ENCODE data around the gene DCTN5. TPM values are rescaled to one million over a fixed set of nuclear protein-coding genes. Genes with fewer than 3 reads are reported as not detected.

DCTN5 gene
- total and polyA plus RNA-seq, 2 of the 13 experiments (the other 11 are each of a cell fraction or from before 2014, with no cell fraction given), result 105 to 207 TPM

- TF ChIP-seq CSRNP1 (CRISPR knock-in tag; IDR thresholded peaks at IDR 0.05), result peak; percentile 90
- TF ChIP-seq REPIN1 (CRISPR knock-in tag; IDR thresholded peaks at IDR 0.05; ENCODE audit: borderline replicate concordance, low read depth), result peak; percentile 87
- no peak for TF ChIP-seq NFIB (CRISPR knock-in tag; IDR thresholded peaks at IDR 0.05; ENCODE audit: borderline replicate concordance)
- 0 out of 2 replicates have a peak, but pooled peaks have one; percentile 18 for TF ChIP-seq ZNF280D (CRISPR knock-in tag; IDR thresholded peaks at IDR 0.05)
- TF ChIP-seq MAFK (conservative IDR thresholded peaks at IDR 0.05 in 1 of 2, IDR thresholded peaks at IDR 0.05 in 1 of 2; ENCODE audit: low read length in 2 of 2), result no peak
- TF ChIP-seq TBL1XR1 (IDR thresholded peaks at IDR 0.05; ENCODE audit: borderline replicate concordance, low read length, partially characterized antibody), result no peak
- no peak for TF ChIP-seq SETDB1 (CRISPR knock-in tag; IDR thresholded peaks at IDR 0.05; ENCODE audit: borderline replicate concordance)
- no peak for TF ChIP-seq ZNF75D (CRISPR knock-in tag; IDR thresholded peaks at IDR 0.05; ENCODE audit: borderline replicate concordance)
- TF ChIP-seq CBX1 (IDR thresholded peaks at IDR 0.05; ENCODE audit: low read depth), result no peak
- no peak for TF ChIP-seq ZNF737 (CRISPR knock-in tag; IDR thresholded peaks at IDR 0.05; ENCODE audit: borderline replicate concordance)
- no peak for TF ChIP-seq MTF1 (CRISPR knock-in tag; IDR thresholded peaks at IDR 0.05)
- TF ChIP-seq FOSL2 (CRISPR knock-in tag; IDR thresholded peaks at IDR 0.05), result 0 out of 2 replicates have a peak, but pooled peaks have one; percentile 4
- TF ChIP-seq ZFP41 (CRISPR knock-in tag; IDR thresholded peaks at IDR 0.05; ENCODE audit: borderline replicate concordance), result no peak; the same call in 1 of the 2 replicates
- no peak for TF ChIP-seq ZNF335 (CRISPR knock-in tag; IDR thresholded peaks at IDR 0.05)
- no peak for TF ChIP-seq ZNF484 (CRISPR knock-in tag; IDR thresholded peaks at IDR 0.05; ENCODE audit: borderline replicate concordance, low read depth)
- TF ChIP-seq EED (CRISPR knock-in tag; IDR thresholded peaks at IDR 0.05), result no peak
- no peak for TF ChIP-seq TERF1 (CRISPR knock-in tag; IDR thresholded peaks at IDR 0.05)
- no peak for TF ChIP-seq GPBP1L1 (CRISPR knock-in tag; IDR thresholded peaks at IDR 0.05)
- no peak for TF ChIP-seq CTCF (CRISPR knock-in tag; IDR thresholded peaks at IDR 0.05)
These were observed 53.5 kb downstream of the DCTN5 start (continued) for GRCh38 chr16:23694644-23695373.
